ENCODE data around the gene CACNB3. TPM values are rescaled to one million over a fixed set of nuclear protein-coding genes. Genes with fewer than 3 reads are reported as not detected.
A peak's percentile ranks its signal among the peaks of the same experiment; 100 is the strongest.

CACNB3 gene
- total RNA-seq, 4 donors from 2014 or later: 9.4 to 39.2 (median 30.1) TPM

DNA sequence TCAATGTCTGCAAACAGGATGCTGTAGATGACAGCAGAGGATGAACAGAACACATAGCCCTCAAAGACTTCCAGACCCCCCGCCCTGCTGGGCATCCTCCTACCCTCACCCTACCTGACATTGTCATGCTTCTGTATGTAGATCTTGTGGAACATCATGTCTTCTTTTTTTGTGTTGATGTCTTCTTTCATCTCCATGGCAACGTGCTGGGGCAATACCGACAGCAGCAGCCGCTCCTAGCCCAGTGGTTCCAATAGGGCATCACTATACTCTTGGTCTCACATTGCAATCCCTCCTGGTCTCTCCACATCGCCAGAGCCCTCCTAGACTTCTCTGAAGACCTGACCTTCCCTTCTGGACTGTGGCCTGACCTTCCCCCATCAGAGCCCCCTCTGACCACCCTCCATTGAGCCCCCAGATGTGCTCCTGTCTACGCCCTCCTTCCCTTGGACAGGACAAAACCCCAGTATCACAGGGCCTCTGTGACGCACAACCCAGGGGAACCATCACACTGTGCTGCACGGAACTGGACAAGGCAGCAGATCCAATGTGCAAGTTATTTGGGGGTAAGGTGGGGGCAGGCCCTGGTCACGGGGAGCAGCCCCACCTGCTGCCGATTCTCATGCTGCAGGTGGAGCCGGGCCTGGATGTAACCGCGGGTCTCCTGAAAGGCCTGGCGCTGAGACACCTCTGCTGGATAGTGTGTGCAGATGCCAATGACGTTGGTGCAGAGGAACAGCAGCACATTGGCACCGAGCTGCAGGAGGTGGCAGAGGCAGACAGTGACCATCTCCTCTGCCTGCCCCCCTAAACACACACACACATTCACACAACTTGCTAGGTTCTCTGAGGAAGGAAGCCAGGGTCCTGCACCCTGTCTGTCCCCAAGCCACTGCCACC, 40.5 kb upstream of the CACNB3 start:
- Histone ChIP-seq H3K4me1 (peaks cover 0 to 39% (median 24%) of the 10 kb centered on the region in 3 donors), H3K27ac (no peak overlapping the region), H3K9me3 (no peaks in the 10 kb centered on the region), H3K4me3 (no peak overlapping the region), H3K36me3 (peaks cover 0 to 60% of the 10 kb centered on the region in 2 donors), H3K27me3 (no peaks in the 10 kb centered on the region)
- no peak for ATAC-seq
- no peak for TF ChIP-seq POLR2A (IDR thresholded peaks at IDR 0.05)
- no peak for TF ChIP-seq POLR2AphosphoS5 (IDR thresholded peaks at IDR 0.05)
- TF ChIP-seq, protein P1, sequence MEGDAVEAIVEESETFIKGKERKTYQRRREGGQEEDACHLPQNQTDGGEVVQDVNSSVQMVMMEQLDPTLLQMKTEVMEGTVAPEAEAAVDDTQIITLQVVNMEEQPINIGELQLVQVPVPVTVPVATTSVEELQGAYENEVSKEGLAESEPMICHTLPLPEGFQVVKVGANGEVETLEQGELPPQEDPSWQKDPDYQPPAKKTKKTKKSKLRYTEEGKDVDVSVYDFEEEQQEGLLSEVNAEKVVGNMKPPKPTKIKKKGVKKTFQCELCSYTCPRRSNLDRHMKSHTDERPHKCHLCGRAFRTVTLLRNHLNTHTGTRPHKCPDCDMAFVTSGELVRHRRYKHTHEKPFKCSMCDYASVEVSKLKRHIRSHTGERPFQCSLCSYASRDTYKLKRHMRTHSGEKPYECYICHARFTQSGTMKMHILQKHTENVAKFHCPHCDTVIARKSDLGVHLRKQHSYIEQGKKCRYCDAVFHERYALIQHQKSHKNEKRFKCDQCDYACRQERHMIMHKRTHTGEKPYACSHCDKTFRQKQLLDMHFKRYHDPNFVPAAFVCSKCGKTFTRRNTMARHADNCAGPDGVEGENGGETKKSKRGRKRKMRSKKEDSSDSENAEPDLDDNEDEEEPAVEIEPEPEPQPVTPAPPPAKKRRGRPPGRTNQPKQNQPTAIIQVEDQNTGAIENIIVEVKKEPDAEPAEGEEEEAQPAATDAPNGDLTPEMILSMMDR (IDR thresholded peaks at IDR 0.05): no peak
- TF ChIP-seq EP300 (IDR thresholded peaks at IDR 0.05): no peak
- 50 to 67% methylated on average over 1 to 5 of the region's 16 CpGs for WGBS, 2 donors (ENCODE audit: low coverage in 1 of 2)

DNA sequence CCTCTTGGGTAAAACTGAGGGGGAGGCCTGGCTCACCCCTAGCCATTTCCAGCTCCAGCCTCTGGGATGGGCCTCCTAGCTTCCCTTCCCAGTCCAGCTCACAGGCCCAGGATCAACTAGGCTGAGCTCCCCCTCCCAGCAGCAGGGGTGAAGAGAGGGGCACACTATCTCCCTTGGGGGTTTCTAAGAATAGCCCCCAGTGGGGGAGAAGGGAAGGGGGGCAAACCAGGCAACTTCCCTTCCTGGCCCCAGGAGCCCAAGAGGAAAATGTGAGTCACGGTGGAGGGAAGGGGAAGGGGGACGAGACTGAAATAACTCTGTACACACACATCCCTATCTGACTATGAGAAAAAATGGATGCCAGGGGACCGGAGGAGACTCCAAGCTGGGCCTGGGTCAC, 38.4 kb upstream of the CACNB3 start:
- Histone ChIP-seq H3K27ac (peak overlapping the region in 3 of 4 donors; percentile 45 to 62 (median 59)), H3K4me1 (peaks cover 0 to 39% (median 24%) of the 10 kb centered on the region in 3 donors), H3K4me3 (no peak overlapping the region), H3K9me3 (no peaks in the 10 kb centered on the region), H3K36me3 (peaks cover 0 to 43% of the 10 kb centered on the region in 2 donors), H3K27me3 (no peaks in the 10 kb centered on the region)
- WGBS, 2 donors (ENCODE audit: low coverage in 1 of 2): no CpG with 5 or more reads among the region's 3 CpGs
- peak; percentile 39 for ATAC-seq
- peak; percentile 32 for TF ChIP-seq POLR2AphosphoS5 (IDR thresholded peaks at IDR 0.05)
- TF ChIP-seq, protein P1 (IDR thresholded peaks at IDR 0.05): no peak

DNA sequence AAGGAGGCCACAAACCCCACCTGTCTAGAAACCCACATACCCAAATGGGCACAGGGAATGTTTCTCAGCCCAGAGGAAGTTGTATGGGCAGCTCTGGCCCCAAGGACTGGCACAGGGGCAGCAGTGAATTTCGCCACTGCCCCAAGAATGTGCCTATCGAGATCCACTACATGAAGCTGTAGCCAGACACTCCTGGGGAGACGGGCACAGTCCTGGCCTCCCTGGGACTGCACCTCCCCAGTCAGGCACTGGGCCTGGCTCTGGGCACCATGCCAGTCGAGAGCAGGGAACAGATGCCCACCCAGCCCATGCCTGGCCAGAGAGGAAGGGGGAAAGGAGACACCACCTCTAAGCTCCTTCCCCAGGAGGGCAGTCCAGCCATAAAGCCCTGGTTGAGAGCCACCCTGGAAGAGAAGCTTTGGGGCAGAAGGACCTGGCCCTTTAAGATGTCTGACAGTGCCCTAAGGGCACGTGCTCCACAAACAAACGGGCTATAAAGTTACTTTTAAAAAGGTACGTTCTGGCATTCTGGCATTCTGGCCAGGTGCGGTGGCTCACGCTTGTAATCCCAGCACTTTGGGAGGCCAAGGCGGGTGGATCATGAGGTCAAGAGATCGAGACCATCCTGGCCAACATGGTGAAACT, 37.8 kb upstream of the CACNB3 start:
- Histone ChIP-seq H3K27me3 (no peaks in the 10 kb centered on the region), H3K36me3 (peaks cover 0 to 37% of the 10 kb centered on the region in 2 donors), H3K4me3 (no peak overlapping the region), H3K9me3 (no peaks in the 10 kb centered on the region), H3K27ac (peak overlapping the region in 3 of 4 donors; percentile 45 to 62 (median 59)), H3K4me1 (peaks cover 0 to 43% (median 24%) of the 10 kb centered on the region in 3 donors)
- TF ChIP-seq EP300 (IDR thresholded peaks at IDR 0.05) (no peak), POLR2A (IDR thresholded peaks at IDR 0.05) (no peak)
- 30% methylated on average over 2 of the region's 11 CpGs; no CpG with 5 or more reads in 1 of the 2 donors for WGBS, 2 donors (ENCODE audit: low coverage in 1 of 2)
- ATAC-seq: no peak

DNA sequence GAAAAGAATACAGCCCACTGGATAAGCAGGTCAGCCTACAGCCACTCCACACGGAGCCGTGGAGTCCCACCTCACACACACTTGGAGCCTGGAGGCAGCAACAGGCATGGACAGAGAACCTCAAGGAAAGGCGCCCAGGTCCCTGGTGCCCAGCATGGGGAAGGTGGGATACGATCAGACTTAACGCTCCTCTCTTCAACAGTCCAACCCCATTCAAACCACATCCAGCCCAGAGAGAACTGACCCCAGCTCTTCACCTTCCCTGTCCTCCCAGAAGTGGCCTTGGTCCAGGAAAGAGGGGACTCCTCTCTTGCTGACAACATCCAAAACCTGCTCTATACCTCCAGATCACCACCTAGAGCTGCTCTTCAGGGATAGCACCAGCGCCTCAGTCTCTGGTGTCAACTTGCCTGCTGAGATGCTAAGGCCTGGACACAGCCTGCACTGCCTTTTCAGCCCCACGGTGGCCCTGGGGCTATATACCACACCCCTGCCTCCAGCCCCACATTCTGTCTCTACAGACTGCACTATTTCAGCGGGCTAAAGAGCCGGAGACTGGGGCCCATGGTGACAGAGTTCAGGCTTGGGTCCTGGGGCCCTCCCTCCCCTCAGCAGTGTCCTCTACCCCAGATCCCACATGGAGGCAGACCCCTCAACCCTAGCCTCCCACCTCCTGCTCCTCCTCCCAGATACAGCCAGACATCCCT, 36.4 kb upstream of the CACNB3 start:
- Histone ChIP-seq H3K4me1 (peaks cover 0 to 57% (median 25%) of the 10 kb centered on the region in 3 donors), H3K27ac (no peak overlapping the region), H3K9me3 (no peaks in the 10 kb centered on the region), H3K27me3 (no peaks in the 10 kb centered on the region), H3K4me3 (no peak overlapping the region), H3K36me3 (peaks cover 0 to 23% of the 10 kb centered on the region in 2 donors)
- 72% methylated on average over 2 of the region's 9 CpGs; no CpG with 5 or more reads in 1 of the 2 donors for WGBS, 2 donors (ENCODE audit: low coverage in 1 of 2)
- no peak for TF ChIP-seq EP300 (IDR thresholded peaks at IDR 0.05)
- no peak for TF ChIP-seq POLR2AphosphoS5 (IDR thresholded peaks at IDR 0.05)
- TF ChIP-seq, protein P1 (IDR thresholded peaks at IDR 0.05): no peak
- TF ChIP-seq POLR2A (IDR thresholded peaks at IDR 0.05): no peak
- no peak for ATAC-seq
